NCI-H187 treated with DMSO at 0.1 percent for 48 hours (cell line): ENCODE data around the gene CD300LF.

Experiments used
- DNase-seq: peaks from one replicate; lab custom pipeline; 2025; lab: John Stamatoyannopoulos, UW

Gene CD300LF

GRCh38 chr17:74729866-74730265 is 17.1 kb upstream of the CD300LF start:
- DNase-seq, result no peak

GRCh38 chr17:74729368-74729767 is 16.6 kb upstream of the CD300LF start:
- DNase-seq, result no peak

- no peak for DNase-seq
Observed at GRCh38 chr17:74728702-74729075, 16.0 kb upstream of the CD300LF start.

GRCh38 chr17:74728033-74728701 is 15.4 kb upstream of the CD300LF start:
- DNase-seq, result no peak

GRCh38 chr17:74725111-74725510 is 12.4 kb upstream of the CD300LF start:
- no peak for DNase-seq

- DNase-seq, result no peak
Observed at GRCh38 chr17:74723891-74724290, 11.2 kb upstream of the CD300LF start.

GRCh38 chr17:74722782-74723181 is 10.1 kb upstream of the CD300LF start:
- no peak for DNase-seq

GRCh38 chr17:74720506-74720905 is 7.8 kb upstream of the CD300LF start:
- no peak for DNase-seq

GRCh38 chr17:74715144-74715543 is 2.4 kb upstream of the CD300LF start:
- DNase-seq, result no peak

- no peak for DNase-seq
Observed at GRCh38 chr17:74713171-74713755, 540 bp upstream of the CD300LF start.

- DNase-seq, result no peak
Observed at GRCh38 chr17:74712301-74712700, 422 bp downstream of the CD300LF start.

GRCh38 chr17:74711058-74711824 is 1.5 kb downstream of the CD300LF start:
- no peak for DNase-seq

GRCh38 chr17:74704544-74704943 is 8.2 kb downstream of the CD300LF start:
- DNase-seq, result no peak

GRCh38 chr17:74703311-74703710 is 9.4 kb downstream of the CD300LF start:
- DNase-seq, result no peak

GRCh38 chr17:74702116-74702871 is 10.4 kb downstream of the CD300LF start:
- DNase-seq, result no peak

- DNase-seq, result no peak
Observed at GRCh38 chr17:74699236-74699635, 13.5 kb downstream of the CD300LF start.

- DNase-seq, result no peak
Observed at GRCh38 chr17:74698069-74698468, 14.7 kb downstream of the CD300LF start.

- no peak for DNase-seq
Observed at GRCh38 chr17:74697515-74697914, 15.2 kb downstream of the CD300LF start.

GRCh38 chr17:74695629-74696028 is 17.1 kb downstream of the CD300LF start:
- DNase-seq, result no peak

- DNase-seq, result no peak
Observed at GRCh38 chr17:74694081-74694480, 18.6 kb downstream of the CD300LF start.

GRCh38 chr17:74691151-74691550 is 21.6 kb downstream of the CD300LF start:
- no peak for DNase-seq

GRCh38 chr17:74690409-74690825 is 22.3 kb downstream of the CD300LF start:
- no peak for DNase-seq

GRCh38 chr17:74687886-74688285 is 24.8 kb downstream of the CD300LF start:
- DNase-seq, result no peak
